Measurements from ENCODE around the gene SASH1. TPM values are rescaled to one million over a fixed set of nuclear protein-coding genes. Genes with fewer than 3 reads are reported as not detected.

Gene SASH1
- total RNA-seq, 1 donor from 2014 or later, result 70.2 TPM

DNA sequence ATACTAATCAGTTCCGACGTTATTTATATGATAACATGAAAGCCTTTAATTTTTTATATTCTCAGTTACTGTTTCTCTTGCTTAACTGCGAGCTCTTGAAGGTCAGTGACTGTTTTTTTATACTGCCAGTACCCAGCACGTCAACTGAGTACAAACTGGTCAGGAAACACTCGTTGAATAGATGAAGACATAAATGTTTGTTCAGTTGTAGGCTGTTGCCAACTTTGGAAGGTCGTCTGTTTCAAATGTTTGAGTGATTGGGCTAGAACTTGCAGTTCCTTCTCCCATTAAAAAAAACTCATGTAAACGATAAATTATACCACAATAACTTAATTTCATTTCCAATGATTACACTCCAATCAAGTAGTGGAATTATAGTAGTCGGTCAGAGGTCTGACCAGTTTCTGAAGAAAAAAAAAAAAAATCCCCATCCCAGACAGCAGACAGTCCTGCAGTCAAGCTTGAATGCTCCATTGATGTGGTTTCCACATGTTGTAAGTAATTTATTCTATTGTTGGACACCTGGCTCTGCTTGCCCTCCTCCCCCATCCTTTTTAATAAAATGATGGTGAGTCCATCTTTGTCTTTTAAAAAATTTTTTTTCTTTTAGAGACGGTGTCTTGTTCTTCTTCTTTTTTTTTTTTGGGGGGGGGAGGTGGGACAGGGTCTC lies 81.1 kb downstream of the SASH1 start:
- H3K27ac ChIP-seq, result no peak overlapping the region
- H3K36me3 ChIP-seq, result no peaks in the 10 kb centered on the region
- intact Hi-C loops (cut with DNase I), result no loop called here
- H3K4me1 ChIP-seq, result peaks cover 0 to 5% of the 10 kb centered on the region in 2 donors
- no peak overlapping the region for H3K4me3 ChIP-seq
- H3K27me3 ChIP-seq, result no peaks in the 10 kb centered on the region
- DNase-seq (ENCODE audit: low spot score in 2 of 2), result no peak
- no peak for TF ChIP-seq CTCF (IDR thresholded peaks at IDR 0.05)
- no peaks in the 10 kb centered on the region for H3K9me3 ChIP-seq

- no peaks in the 10 kb centered on the region for H3K27me3 ChIP-seq
- H3K4me1 ChIP-seq, result peaks cover 0 to 5% of the 10 kb centered on the region in 2 donors
- no peak overlapping the region for H3K4me3 ChIP-seq
- no peak for TF ChIP-seq CTCF (IDR thresholded peaks at IDR 0.05)
- no peak for DNase-seq (ENCODE audit: low spot score in 2 of 2)
- intact Hi-C loops (cut with DNase I), result no loop called here
- no peaks in the 10 kb centered on the region for H3K9me3 ChIP-seq
- no peaks in the 10 kb centered on the region for H3K36me3 ChIP-seq
- no peak overlapping the region for H3K27ac ChIP-seq
These were observed 82.8 kb downstream of the SASH1 start for GRCh38 chr6:148425443-148425842.

DNA sequence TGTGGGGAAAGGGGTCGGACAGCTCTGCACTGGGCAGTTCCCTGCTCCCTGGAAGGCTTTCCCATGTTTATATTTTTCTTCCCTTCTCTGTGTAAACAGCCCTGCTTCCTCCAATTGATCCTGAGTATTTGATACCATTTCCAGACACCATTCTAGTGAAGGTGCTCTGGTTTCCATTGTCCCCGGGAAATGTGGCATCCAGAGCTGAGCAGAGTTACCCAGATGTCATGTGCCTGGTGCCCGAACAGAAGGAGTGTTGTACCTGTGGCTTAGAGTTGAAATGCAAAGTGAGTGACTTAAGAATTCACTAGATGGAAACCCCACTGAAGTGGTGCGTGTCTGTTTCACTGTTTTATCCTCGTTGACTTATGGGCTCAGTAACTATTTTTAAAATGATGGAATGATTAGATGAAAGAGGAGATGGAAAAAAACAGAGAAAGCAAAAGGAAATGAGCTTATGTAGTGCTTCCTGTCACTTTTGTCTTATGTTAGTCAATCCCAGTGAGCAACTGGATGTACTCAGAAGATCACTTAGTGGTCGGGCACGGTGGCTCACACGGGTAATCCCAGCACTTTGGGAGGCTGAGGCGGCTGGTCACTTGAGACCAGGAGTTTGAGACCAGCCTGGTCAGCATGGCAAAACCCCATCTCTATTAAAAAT lies 83.8 kb downstream of the SASH1 start:
- no peak overlapping the region for H3K27ac ChIP-seq
- no peaks in the 10 kb centered on the region for H3K27me3 ChIP-seq
- intact Hi-C loops (cut with DNase I), result no loop called here
- no peaks in the 10 kb centered on the region for H3K9me3 ChIP-seq
- no peak for TF ChIP-seq CTCF (IDR thresholded peaks at IDR 0.05)
- DNase-seq (ENCODE audit: low spot score in 2 of 2), result no peak
- no peak overlapping the region for H3K4me3 ChIP-seq
- H3K36me3 ChIP-seq, result no peaks in the 10 kb centered on the region
- H3K4me1 ChIP-seq, result peaks cover 0 to 5% of the 10 kb centered on the region in 2 donors

- H3K4me1 ChIP-seq, result peaks cover 0 to 9% of the 10 kb centered on the region in 2 donors
- H3K9me3 ChIP-seq, result no peaks in the 10 kb centered on the region
- no peak for DNase-seq (ENCODE audit: low spot score in 2 of 2)
- intact Hi-C loops (cut with DNase I), result no loop called here
- no peaks in the 10 kb centered on the region for H3K36me3 ChIP-seq
- H3K27ac ChIP-seq, result no peak overlapping the region
- H3K27me3 ChIP-seq, result no peaks in the 10 kb centered on the region
- H3K4me3 ChIP-seq, result no peak overlapping the region
- TF ChIP-seq CTCF (IDR thresholded peaks at IDR 0.05), result no peak
These were observed 84.7 kb downstream of the SASH1 start for GRCh38 chr6:148427333-148427732.

- intact Hi-C loops (cut with DNase I), result no loop called here
- H3K27me3 ChIP-seq, result no peaks in the 10 kb centered on the region
- H3K4me1 ChIP-seq, result peaks cover 0 to 13% of the 10 kb centered on the region in 2 donors
- no peak for DNase-seq (ENCODE audit: low spot score in 2 of 2)
- H3K9me3 ChIP-seq, result no peaks in the 10 kb centered on the region
- TF ChIP-seq CTCF (IDR thresholded peaks at IDR 0.05), result no peak
- H3K27ac ChIP-seq, result no peak overlapping the region
- H3K4me3 ChIP-seq, result no peak overlapping the region
- H3K36me3 ChIP-seq, result no peaks in the 10 kb centered on the region
These were observed 86.8 kb downstream of the SASH1 start for GRCh38 chr6:148429423-148429822.
